ENCODE results near the gene ODF4. TPM values are rescaled to one million over a fixed set of nuclear protein-coding genes. Genes with fewer than 3 reads are reported as not detected.

ODF4 gene
- total RNA-seq, 1 donor from 2014 or later: not detected

DNA sequence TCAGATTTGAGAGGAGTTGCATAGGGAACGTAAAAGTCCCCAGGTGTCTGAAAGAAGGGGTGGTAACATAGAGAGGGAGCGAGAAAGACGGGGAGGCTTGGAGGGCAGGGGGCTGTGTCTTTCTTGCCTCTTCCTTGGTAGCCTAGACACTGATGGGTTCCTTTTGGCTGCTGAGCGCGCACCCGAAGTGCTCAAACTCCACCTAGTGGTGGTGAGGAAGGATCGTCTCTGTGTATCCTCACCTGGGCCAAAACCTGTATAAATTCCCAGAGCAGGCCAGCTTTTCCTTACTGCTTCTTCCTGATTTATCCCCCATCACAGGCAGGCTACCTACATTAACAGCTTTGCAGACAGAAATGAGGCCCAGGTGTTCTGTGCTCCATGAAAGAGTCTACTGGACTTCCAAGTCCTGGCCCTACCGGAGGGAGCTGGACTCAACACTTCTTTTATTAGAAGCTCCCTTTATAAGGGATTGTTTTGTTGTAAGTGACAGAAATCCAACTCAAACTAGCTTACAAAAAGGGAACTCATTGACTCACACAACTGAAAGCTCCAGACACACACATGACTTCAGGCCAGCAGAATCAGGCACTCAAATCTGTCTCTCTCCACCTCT is 38.9 kb upstream of the ODF4 start:
- no peak overlapping the region for H3K4me3 ChIP-seq (ENCODE audit: low read depth, low read length)
- TF ChIP-seq, protein P1, sequence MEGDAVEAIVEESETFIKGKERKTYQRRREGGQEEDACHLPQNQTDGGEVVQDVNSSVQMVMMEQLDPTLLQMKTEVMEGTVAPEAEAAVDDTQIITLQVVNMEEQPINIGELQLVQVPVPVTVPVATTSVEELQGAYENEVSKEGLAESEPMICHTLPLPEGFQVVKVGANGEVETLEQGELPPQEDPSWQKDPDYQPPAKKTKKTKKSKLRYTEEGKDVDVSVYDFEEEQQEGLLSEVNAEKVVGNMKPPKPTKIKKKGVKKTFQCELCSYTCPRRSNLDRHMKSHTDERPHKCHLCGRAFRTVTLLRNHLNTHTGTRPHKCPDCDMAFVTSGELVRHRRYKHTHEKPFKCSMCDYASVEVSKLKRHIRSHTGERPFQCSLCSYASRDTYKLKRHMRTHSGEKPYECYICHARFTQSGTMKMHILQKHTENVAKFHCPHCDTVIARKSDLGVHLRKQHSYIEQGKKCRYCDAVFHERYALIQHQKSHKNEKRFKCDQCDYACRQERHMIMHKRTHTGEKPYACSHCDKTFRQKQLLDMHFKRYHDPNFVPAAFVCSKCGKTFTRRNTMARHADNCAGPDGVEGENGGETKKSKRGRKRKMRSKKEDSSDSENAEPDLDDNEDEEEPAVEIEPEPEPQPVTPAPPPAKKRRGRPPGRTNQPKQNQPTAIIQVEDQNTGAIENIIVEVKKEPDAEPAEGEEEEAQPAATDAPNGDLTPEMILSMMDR (IDR thresholded peaks at IDR 0.05; ENCODE audit: insufficient read depth, low read length, poor library complexity, severe bottlenecking): peak; percentile 92
- no peaks in the 10 kb centered on the region for H3K36me3 ChIP-seq (ENCODE audit: control insufficient read depth, insufficient read depth, low read length)
- no peak for DNase-seq (ENCODE audit: low read depth)
- H3K27me3 ChIP-seq (ENCODE audit: control insufficient read depth, insufficient read depth, low read length): no peaks in the 10 kb centered on the region

DNA sequence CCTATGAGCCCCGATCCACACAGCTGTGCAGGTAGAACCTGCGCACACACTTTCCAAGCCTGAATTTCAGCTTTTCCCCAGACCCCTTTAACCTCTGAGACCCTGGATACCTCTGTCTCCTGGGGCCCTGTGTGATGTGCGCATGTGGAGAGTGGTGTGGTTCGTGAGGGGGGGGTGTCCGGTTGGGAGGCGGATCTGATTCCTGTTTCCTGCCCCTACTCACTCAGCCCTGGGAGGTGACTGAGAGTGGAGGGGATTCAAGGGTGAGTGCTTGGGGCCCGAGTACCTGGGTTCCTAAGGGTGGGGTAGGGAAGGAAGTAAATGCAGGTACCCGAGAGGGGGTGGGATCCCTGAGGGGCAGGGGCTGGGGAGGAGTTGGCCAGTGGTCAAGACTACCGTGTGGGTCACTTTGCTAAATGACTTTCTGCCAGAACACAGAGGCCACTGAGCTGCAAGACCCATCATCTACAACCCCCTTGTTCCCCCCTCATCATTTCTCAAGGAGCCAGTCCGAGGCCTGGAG is 29.0 kb upstream of the ODF4 start:
- peaks cover 52% of the 10 kb centered on the region for H3K27me3 ChIP-seq (ENCODE audit: control insufficient read depth, insufficient read depth, low read length)
- no peak overlapping the region for H3K4me3 ChIP-seq (ENCODE audit: low read depth, low read length)
- DNase-seq (ENCODE audit: low read depth): no peak
- TF ChIP-seq, protein P1 (IDR thresholded peaks at IDR 0.05; ENCODE audit: insufficient read depth, low read length, poor library complexity, severe bottlenecking): no peak
- H3K36me3 ChIP-seq (ENCODE audit: control insufficient read depth, insufficient read depth, low read length): no peaks in the 10 kb centered on the region

- no peak for DNase-seq (ENCODE audit: low read depth)
- no peaks in the 10 kb centered on the region for H3K36me3 ChIP-seq (ENCODE audit: control insufficient read depth, insufficient read depth, low read length)
- no peak overlapping the region for H3K4me3 ChIP-seq (ENCODE audit: low read depth, low read length)
- H3K27me3 ChIP-seq (ENCODE audit: control insufficient read depth, insufficient read depth, low read length): peaks cover 58% of the 10 kb centered on the region
- TF ChIP-seq, protein P1 (IDR thresholded peaks at IDR 0.05; ENCODE audit: insufficient read depth, low read length, poor library complexity, severe bottlenecking): no peak
These were observed 28.4 kb upstream of the ODF4 start for GRCh38 chr17:8311131-8311790.

GRCh38 chr17:8312251-8312650 is 27.4 kb upstream of the ODF4 start:
- no peak for DNase-seq (ENCODE audit: low read depth)
- H3K4me3 ChIP-seq (ENCODE audit: low read depth, low read length): no peak overlapping the region
- H3K36me3 ChIP-seq (ENCODE audit: control insufficient read depth, insufficient read depth, low read length): no peaks in the 10 kb centered on the region
- TF ChIP-seq, protein P1 (IDR thresholded peaks at IDR 0.05; ENCODE audit: insufficient read depth, low read length, poor library complexity, severe bottlenecking): no peak
- H3K27me3 ChIP-seq (ENCODE audit: control insufficient read depth, insufficient read depth, low read length): peaks cover 63% of the 10 kb centered on the region

DNA sequence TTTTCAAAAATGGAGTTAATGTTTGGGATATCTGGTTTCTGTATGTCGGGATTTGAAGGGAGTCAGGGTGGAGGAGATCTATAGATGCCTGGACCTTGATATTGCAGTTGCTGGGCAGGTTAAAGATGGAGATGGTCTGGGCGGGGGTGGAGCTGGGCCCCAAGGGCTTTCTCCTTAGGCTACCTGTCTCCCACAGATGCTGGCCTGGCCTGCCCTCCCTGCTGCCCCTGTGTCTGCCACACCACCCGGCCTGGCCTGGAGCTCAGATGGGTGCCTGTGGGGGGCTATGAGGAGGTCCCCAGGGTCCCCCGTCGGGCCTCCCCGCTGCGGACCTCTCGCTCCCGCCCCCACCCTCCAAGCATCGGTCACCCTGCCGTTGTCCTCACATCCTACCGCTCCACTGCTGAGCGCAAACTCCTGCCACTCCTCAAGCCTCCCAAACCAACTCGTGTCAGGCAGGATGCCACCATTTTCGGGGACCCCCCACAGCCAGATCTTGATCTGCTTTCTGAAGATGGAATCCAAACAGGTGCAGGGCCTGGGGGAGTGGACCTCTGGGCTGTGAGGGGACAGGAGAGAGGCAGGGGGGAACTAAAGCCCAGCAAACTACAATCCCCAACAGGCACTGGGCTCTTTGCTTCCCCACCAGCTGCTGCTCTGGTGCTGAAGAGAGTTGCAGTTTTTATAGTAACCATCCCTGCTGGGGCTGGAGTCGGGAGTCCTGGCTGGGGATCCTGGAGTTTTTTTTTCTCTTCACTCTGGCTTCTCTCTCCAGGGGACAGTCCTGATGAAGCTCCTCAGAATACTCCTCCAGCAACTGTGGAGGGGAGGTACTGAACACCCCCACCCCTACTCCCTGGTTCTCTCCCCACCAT is 26.7 kb upstream of the ODF4 start:
- Histone ChIP-seq H3K4me3 (ENCODE audit: low read depth, low read length) (no peak overlapping the region), H3K36me3 (ENCODE audit: control insufficient read depth, insufficient read depth, low read length) (no peaks in the 10 kb centered on the region), H3K27me3 (ENCODE audit: control insufficient read depth, insufficient read depth, low read length) (peaks cover 63% of the 10 kb centered on the region)
- TF ChIP-seq, protein P1 (IDR thresholded peaks at IDR 0.05; ENCODE audit: insufficient read depth, low read length, poor library complexity, severe bottlenecking): no peak
- DNase-seq (ENCODE audit: low read depth): no peak
